GM19035 (cell line): ENCODE results near the gene CHRD.
A peak's percentile ranks its signal among the peaks of the same experiment; 100 is the strongest.

Source experiments
- ATAC-seq: cut with Tn5 transposase; IDR thresholded peaks from one replicate; pipeline ENCODE4 v1.9.1; 2021; ENCODE audit not compliant: unreplicated experiment

The CHRD gene

DNA sequence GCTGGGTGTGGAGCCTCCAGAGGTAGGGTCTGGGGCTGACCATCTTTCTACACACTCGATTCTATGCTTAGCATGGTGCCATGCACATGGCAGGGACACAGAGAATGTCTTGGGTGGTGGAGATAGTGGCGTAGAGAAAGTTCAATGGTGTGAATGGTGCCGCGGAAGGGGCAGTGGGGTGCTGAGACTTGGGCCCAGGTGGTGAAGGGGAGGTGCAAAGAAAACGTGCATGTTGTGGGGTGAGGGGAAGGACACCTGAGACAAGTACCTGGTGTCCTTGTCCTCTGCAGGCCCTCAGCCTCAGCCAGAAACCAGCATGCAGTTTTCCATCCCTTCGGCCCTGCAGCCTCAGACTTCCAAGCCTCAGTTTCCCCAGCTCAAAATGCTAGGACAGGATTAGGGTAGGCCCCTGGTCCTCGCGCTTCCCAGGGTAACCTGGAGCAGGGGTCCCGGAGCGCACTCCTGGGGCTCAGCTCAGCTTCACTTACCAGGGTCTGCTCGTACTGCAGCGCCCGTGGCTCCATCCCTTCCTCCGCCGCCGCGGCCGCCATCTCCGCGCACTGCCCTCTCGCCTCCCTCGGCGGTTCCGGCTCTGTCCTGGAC lies 18.8 kb upstream of the CHRD start:
- ATAC-seq: peak; percentile 8

DNA sequence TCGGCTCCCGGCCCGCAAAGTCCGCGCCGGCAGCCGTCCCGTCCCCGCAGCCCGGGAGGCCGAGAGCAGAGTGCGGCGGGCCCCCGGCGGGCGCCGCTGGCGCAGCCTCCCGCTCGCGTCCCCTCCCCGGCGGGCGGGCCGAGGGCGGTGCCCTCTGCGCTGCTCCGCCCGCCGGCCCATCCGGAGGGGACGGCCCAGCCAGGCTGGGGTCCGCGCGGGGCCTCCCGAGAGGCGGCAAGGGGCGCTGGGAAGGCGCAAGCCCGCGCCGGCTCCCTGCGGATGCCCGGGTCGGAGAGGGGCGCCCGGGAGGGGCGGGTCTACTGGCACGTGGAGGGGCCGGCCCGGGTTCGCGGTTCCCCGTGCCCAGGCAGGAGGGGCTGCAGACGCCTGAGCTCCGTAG lies 18.3 kb upstream of the CHRD start, which contains the start of the genes CLCN2 and POLR2H:
CLCN2 (minus strand) TSS at position 74 of the 400 bp plus-strand sequence. CDS start 126 bp downstream, outside the sequence.
POLR2H (plus strand) TSS at position 179 of the 400 bp plus-strand sequence. CDS start 1,783 bp downstream, outside the sequence.
- peak; percentile 32 for ATAC-seq

DNA sequence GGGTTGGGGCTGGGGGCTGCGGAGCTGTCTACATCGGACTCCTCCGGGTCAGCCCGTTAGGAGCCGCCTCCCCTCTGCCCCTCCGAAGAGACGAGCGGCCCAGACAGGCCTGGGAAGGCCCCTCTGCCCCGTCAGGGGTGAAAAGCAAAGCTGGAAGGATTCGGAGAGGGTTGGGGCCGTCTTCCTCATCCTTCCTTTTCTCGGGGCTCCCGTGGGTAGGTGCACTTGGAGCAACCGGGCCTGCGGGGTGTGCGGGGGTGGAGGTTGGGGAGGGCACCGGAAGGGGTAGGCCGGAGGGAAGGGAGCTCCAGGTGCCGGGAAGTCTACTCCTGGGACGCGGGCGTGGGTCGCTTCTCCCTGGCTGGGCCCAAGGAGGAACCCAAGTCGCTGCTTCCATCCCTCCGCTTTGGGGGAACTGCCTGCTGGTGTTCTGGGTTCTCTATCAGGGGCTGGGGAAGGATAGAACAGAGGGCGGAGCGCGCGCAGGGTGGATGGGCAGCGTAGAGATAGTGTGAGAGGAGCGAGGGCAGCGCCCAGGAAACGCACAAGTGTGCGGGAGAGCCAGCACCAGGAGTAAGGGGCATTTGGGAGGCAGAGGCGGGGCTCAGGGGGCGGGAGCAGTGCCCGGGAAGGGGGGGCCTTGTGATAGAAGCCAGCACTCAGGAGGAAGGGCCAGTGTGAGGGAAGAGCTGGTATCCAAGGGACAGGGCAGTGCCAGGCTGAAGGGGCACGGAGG lies 17.8 kb upstream of the CHRD start:
- ATAC-seq: peak; percentile 5

DNA sequence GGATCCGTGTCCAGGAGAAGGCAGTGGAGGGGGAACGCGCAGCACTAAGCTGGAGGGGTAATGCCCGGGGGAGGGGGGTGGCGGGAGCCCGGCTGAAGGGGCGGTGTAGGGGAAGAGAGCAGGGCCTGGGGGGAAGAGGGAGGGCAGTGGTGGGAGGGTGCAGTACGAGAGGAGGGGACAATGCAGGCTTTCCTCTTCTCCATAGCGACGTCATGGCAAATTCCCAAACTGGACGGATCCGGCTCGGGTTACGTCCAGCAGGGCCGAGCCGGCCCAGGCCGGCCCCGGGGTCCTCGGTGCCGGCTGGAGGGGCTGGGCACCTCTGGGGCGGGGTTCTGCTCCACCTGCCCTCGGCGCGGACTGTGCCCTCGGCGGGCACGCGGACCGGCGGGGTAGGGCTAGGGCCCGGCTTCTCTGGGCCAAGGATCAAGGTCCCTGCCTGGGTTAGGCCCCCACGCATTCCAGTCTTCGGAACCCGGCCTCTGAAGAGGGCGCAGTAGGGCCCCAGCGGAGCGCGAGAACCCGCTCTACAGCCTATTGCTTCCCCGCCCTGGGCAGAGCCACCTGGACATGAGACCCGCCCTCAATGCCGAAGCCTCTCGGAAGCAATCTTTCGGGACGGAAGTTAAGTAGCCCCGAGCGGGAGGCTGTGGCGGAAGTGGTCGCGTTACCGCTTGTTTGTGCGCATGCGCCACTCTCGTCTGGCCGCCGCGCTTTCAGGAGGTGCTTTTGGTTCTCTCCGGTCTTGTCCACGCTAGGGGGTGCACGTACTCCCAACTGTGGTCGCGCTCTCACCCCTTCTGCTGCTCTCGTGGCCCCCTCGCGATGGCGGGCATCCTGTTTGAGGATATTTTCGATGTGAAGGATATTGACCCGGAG lies 16.9 kb upstream of the CHRD start:
- peak; percentile 83 for ATAC-seq

GRCh38 chr3:184366619-184367289 lies 13.1 kb upstream of the CHRD start:
- no peak for ATAC-seq

DNA sequence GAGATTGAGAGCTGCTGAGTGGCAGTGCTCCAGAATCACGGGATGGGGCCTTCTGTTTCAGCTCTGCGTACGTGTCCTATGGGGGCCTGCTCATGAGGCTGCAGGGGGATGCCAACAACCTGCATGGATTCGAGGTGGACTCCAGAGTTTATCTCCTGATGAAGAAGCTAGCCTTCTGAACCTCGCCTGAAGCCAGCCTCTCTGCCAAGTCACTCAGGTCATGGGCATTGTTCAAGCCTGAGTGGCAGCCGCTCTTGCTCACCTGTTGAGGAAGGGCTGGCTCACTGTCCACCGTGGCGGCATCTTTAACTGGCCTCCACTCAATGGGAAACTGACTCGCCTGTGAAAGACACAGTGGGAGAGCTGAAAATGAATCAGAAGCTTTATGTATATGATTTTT lies 11.7 kb upstream of the CHRD start:
- no peak for ATAC-seq

DNA sequence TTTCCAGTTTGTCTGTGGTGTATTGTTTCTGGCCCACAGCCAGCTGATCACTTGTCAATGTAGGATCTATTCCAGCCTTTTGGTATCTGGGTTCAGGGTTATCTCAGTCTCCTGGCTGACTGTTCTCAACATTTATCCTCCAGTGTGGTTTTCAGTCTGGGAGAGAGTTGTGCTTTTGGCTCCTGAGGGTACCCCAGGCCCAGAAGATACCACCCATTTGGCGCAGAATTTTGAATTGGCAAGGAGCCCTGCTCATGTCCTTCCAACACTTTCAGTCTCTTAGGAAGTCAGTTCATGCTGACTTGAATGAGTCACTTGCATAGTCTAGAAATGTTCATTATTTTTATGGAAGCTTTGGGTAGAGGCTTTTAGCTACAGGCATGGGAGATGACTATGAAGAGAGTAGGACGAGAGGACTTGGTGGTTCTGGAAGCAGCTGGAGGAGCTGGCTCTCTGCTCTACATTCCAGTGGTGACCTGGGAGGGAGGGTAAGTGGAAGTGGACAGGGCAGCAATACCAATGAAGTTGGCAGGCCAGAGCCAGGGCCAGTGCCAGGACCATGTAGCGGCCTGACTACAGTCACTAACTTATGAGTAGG lies 11.2 kb upstream of the CHRD start:
- no peak for ATAC-seq

DNA sequence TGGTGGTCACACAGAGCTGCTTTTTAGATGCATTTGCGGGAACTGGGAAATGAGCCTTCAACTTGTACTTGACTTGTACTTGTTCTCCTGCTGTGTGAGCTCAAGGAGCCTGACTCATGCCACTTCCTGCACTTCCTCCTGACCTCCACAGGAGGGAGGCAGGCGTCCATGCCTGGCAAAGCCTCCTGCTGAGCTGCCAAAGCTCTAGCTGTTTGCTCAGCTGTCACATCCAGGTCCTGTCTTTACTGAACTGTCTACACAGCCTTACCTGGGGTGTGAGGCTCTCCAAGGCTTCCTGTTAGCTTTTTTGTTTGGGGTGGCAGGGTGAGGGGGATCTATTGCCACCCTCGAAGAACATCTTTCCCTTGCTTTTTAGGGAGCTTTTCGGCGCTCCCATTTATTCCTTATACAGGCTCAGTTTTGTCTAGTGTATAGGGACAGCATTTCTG lies 8.3 kb upstream of the CHRD start:
- ATAC-seq: no peak

DNA sequence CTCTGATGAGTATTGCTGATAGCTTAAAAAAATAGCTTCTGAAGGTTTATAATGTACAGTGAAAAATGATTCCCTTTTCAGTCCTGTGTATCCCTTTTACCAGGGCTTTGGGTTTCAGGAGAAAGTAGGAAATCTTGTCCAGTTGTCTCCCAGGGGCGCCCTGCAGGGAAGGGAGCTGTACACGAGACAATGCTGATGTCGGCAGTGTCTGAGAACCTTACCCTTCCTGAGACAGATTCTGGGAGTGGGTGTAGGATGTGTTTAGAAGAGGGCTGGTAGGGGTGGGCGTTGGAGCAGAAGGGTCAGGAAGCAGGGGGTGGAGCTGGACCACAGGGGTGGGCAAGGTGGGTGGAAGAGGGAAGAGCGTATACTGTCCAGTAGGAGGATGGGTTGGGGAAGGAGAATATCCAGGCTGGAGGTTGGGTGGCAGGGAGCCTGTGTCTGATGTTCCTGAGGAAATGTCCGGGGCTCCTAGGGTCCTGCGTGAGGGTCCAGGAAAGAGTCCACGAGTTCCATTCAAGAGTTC lies 7.5 kb upstream of the CHRD start:
- ATAC-seq: no peak

- no peak for ATAC-seq
These were observed 6.9 kb upstream of the CHRD start for GRCh38 chr3:184372911-184373310.

DNA sequence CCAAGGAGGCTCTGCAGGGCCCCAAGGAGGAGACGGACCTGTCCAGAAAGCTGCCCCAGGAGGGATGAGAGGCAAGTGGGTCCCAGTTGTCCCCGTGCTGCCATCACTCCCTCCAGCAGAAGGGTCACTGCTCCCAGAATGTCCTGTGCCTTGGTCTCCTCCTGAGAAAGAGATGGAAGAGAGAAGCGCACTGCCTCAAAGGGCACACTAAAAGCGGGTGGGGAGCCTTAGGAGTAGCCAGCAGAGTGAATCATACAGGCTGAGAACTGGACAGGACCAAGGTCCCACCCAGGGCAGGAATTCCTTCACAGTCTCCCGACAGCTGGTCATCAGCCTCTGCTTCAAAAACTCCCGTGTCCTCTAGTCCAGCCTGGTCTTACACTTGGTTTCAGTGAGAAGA lies 6.4 kb upstream of the CHRD start:
- ATAC-seq: no peak

DNA sequence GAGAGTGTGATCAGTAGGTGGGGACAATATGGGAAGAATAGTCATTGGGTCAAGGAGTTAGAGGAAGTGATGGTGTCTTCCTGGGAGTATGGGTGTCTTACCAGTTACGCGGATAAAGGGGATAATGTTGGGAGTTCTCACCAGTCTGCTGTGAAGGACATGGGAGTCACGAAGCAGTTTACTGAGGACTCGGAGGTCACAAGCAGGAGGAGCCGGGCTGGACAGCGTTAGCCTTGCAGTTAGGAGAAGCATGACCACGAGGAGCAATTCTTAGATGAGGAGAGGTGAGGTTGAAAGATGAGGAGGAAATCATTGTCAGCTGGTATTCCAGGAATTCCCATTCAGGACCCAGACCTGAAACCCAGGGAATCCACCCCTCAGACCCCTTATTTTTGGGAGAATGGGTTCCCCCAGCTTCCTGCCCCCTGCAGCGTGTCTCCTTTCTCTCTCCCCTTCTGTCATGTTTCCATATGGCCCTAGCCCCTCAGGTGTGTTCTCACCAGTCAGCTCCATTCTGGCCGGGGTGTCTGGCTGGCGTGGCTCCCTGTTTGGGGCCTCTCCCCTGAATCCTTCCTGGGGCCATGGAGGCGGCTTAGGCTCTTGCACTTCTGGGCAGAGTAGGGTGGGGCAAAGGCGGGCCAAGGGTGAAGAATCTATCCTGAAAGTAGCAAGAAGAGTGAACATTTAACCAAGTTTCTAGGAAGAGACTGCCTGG lies 4.0 kb upstream of the CHRD start:
- ATAC-seq: no peak

- no peak for ATAC-seq
These were observed 2.5 kb upstream of the CHRD start for GRCh38 chr3:184377374-184377773.

DNA sequence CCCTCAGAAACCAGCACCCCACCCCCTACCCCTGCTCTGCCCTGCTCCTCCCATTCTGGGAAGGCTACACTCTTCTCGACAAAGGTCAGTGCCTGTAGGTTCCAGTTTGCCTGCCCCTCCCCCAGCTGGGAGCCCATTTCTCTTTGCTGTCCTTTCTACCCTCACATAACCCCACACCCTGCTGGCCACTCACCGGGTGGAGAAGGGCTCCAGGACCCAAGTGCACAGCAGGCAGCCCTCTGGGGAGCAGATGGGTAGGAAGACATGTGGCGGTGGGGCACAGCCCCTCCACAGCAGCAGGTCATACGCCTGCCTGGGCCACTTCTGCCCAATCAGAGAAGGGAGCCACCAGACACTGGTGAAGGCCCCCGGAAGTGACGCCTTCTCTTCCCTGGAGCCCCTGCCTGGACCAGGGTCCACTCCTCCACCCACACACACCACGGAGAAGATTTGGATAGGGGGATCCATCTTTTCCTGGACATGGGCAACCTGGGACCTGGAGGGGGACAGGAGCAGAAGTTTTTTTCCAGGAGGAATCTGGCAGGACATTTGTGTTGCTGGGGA lies 1.9 kb upstream of the CHRD start, which contains the start of gene THPO:
THPO (minus strand) TSS at position 326 of the 564 bp plus-strand sequence. CDS start 1,948 bp downstream, outside the sequence.
- no peak for ATAC-seq

DNA sequence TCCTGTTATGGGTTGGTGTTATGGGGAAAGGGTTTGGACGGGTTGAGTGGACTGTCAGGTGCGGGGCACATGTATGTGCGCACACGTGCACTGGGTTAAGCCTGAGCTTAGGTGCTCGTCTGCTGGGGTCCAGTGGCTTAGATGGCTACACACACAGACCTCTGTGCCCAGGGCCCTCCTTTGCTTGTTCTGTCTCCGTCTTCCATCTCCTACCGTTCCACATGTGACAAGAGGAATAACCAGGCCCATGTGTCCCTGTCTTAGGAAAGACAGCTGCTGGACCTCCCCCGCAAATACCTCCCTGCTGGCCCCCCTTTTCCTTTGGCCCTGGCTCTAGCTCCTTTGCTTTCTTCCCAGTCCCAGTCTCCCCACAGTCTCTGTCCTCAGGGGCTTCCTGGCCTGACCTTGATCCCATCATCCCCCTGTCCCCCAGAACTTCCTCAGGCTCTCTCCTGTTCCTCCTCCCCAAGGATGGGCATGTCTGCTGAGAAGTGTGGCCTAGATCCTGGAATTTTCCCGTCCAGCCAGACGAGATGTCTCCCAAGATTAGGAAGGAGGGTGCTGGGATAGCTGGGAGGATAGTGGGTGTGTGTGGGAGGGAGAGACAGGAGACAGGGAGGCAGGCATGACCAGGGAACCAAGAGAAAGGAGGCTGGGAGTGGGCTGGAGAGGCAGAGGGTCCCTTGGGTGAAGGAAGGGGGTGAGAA lies 1.1 kb upstream of the CHRD start:
- ATAC-seq: no peak

GRCh38 chr3:184380185-184380626 lies 352 bp downstream of the CHRD start:
- no peak for ATAC-seq

DNA sequence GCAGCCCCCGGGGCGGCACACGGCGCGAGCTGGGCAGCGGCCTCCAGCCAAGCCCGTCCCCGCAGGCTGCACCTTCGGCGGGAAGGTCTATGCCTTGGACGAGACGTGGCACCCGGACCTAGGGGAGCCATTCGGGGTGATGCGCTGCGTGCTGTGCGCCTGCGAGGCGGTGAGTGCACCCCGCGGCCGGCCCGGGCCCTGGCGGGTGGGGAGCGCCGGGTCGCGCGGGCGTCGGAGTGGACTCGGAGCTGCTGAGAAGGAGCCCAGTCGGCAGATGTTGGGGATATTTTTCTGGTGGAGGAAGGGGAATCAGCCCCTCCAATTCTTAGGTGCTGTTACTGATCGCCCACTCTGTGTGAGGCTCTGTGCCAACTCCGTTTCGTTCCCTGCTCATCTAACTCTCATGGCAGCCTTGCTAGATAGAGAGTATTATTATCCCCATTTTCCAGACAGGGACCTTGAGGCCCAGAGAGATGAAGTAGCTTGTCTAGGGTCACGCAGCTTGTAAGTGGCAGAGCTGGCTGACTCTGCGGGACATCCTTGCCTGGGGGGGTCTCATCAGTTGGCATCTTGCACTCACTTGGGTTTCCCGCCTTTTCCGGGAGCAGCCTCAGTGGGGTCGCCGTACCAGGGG lies 890 bp downstream of the CHRD start:
- ATAC-seq: no peak
